Dermis microvascular lymphatic vessel endothelial cell (primary cell): ENCODE measurements around the gene RTN4RL1. TPM values are rescaled to one million over a fixed set of nuclear protein-coding genes. Genes with fewer than 3 reads are reported as not detected.

Experiments used
- DNase-seq, 2 donors: peaks; one replicate each; pipeline versions ENCODE4 v3.0.0 to v3.0.0-alpha.2; 2010; ENCODE audit warnings: low read depth in 2 of 2
- total RNA-seq: library from RNA; depleted of rRNA; stranded (reverse); fragments of >200 nt; gene quantifications from 2 replicates; pipeline ENCODE4 v1.2.1, GENCODE V29; 2014

The RTN4RL1 gene
- total RNA-seq, 1 donor from 2014 or later: 0.26 TPM

DNA sequence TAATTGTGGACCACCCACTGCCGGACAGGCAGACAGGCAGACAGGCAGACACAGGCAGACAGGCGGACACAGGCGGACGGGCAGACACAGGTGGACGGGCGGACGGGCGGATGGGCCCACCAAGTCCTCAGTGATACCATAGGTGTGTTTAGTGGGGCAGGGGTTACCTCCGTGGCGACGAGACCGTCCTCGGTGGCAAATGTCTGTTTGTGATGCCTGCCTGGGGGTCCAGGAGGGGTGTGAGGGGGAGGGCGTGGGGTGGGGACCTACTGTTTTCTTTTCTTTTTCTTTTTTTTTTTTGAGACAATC, 76.7 kb downstream of the RTN4RL1 start:
- DNase-seq: no peak

DNA sequence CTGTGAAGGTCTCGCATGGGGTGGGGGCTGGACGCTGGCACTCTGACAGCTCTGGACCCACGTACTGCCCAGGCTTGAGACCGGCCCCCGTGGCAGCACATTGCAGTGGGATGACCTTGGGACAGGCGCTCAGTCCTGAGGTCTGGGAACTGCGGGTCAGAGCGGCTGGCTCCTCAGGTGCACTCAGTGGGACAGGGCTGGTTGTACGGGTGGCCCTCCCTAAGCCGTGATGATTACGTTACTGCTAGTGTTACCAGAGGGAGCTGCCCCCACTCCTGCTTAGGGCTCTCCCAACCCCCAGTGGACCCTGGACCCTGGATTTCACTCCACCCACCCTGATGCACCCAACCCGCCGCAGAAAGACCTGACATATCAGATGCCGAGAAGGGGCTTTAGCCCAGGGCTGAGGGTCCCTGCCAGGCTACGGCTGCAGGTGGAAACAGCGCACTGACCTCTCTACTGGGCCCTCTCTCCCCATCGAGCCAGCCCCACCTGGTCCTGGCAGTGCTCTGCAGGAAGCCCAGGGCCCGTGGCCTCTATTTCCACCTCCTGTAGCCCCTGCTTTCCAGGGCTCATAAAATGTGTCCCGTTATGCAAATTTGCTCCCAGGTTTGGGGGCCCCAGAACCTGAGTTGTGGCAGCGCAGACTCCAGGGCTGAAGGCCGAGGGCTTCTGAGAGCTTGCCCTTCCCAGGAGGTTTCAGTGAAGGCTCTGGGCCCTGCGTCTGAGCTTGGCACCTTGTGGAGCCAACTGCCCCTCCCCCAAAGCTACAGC, 77.2 kb downstream of the RTN4RL1 start:
- DNase-seq: no peak

DNA sequence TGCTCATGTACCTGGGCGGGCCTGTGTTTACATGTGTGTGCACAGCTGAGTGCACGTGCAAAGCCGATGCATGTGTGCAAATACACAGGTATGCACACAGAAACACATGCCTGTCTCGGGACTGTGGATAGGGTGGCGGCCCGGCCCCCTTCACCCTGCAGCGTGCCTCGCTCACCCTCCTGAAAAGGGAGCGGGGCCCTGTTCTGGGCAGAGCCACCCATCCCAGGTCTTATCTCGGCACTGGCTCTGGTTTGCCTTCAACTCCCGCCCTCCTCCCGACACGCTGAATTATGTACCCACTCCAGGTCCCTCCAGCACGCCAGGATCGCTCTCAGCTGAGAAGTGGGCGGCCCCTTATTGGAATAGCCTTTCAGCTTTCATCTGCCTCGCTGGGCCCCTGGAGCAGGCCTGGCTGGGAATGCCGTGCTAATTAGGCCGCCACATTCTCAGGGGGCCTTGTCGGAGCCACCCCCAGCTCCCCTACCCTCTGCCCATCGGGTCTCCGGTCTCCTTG, 77.8 kb downstream of the RTN4RL1 start:
- DNase-seq: no peak

DNA sequence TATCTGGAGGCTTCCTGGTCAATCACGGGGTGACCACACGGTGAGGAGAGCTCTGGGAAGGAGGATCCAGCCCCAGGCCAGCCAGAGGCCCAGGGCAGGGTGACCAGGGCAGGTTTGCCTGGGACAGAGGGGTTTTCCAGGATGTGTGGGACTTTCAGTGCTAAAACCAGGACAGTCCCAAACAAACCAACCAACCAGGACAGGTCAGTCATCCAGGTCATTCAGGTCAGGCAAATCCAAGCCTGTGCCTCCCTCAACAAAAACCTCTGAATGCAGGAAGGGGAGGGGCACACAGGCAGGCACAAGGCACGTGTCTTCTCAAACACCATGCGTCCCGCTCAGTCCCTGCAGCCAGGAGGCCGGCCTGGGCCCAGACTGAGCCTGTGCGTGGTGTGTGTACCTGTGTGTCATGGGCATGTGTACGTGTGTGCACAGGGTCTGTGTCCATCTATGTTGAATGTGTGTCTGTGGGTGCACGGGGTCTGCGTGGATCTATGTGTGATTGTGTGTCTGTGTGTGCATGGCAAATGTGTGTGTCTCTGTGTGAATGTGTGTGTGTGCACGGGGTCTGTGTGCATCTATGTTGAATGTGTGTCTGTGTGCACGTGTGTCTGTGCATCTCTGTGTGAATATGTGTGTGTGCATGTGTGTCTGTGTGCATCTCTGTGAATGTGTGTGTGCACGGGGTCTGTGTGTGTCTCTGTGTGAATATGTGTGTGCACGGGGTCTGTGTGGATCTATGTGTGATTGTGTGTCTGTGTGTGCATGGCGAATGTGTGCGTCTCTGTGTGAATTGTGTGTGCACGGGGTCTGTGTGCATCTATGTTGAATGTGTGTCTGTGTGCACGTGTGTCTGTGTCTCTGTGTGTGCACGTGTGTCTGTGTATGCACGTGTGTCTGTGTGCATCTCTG, 78.9 kb downstream of the RTN4RL1 start:
- no peak for DNase-seq

DNA sequence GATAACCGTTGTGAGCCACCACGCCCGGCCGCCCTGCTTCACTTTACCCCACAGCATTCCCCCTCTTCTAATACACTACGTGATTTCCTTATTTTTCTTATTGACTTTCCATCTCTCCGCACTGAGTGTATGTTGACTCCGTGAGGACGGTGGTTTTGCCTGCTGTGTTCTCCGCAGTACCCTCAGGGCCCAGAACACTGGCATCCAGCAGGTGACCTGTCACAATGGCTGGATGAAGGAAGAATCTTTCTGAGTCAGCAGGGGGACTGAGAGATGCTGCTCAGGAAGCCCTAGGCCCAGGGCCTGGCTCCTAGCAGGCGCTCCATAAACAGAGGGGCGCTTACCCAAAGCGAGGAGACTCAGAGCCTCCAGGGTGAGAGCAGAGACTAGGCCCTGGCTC, 79.5 kb downstream of the RTN4RL1 start:
- no peak for DNase-seq

DNA sequence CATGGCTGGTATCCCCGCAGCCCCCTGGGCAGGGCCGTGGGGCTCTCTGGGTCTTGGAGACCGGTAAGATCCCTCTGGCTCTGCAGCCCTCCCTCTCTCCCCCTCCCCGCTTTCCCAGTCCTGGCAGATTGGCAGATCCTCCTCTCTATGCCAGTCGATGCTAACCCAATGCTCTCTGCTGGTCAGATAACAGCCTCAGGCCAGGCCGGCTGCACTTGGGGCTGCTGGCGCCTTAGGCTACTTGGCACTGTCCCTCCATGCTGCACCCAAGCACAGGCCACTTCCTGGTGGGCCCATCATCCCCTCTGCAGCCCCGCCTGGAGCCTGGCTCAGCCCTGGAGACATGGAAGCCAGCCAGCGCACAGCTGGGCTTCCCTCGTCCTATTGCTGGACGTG, 81.7 kb downstream of the RTN4RL1 start:
- no peak for DNase-seq

DNA sequence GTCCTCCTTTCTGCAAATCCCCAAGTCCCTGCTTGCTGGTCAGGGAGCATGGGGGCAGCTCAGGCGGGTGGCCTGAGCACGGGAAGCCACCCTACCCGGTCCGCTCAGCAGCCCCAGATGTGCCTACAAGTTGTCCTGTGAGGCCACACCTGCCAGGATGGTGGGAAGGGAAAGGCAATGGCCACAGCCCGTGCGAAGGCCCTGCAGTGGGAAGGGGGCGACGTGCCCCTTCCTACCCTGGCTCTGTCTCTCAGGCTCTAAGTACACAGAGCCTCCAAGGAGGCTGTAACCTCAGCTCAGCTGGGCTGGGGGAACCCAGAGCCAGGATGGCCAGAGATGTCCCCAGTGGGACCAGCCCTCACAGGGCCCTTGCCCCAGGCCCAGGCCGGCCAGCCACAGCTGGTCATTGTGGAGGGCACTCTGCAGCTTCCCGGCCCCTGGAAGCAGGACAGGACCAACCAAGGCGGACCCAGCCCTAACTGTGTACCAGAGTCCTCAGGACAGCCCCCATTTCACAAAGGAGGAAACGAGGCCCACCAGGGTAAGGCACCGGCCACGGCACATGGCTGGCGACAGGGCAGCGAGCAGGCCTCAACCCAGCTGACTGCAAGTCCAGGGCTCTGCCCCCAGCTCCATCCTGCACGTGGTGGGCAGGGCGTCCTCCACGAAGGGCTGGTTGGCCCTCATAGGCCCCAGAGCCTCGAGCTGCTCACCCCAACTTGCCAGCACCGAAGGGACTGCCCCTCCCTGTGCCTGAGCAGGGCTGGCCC, 82.3 kb downstream of the RTN4RL1 start:
- no peak for DNase-seq

DNA sequence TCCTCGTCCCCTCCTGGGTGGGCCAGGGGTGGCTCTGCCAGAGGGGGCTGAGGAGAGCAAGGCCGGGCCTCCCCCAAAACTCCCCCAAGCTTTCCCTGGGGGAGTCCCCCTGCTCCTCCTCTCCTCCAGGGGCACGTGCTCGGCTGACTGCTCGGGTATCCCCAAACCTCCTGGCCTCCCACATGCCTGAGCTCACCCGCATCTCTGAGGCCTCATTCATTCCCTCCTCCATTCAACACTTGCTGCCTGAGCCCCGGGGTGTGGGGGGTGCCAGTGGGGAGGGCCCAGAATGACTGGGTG, 83.1 kb downstream of the RTN4RL1 start:
- no peak for DNase-seq

DNA sequence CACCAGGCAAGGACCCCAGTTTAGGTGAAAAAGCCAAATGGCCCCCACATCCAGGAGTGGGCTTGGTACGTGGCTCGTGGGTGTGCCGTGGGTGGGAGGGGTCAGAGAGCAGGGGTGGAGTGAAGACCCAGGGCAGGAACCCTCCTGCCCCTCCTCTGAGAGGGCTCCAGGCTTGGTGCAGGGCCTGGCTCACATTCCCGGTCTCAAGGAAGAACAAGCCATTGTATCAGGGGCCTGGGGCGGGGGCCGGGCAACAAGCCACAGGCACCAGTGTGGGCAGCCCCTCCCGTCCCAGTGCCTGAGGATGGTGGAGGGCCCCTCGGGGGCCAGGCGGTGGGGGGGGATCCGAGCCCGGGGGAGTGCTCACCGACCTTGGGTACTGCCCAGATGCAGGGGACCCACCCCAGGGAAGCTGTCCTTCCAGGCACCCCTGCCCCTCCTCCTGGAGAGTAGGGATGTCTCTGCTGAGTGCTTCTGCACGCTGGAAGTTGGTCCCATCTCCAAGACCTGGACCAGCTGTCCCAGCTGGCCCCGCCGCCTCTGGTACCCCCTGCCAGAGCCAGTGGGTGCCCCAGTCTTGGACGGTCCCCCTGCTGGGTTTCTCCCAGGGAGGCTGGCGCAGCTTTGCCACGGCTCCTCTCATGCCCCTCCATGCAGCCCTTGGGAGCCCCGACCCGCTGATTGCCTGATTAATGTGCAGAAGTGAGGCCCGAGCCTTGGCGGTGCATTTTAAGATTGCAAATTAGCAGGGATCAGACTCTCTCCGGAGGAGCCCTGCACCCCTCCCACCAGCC, 83.7 kb downstream of the RTN4RL1 start:
- DNase-seq: no peak

DNA sequence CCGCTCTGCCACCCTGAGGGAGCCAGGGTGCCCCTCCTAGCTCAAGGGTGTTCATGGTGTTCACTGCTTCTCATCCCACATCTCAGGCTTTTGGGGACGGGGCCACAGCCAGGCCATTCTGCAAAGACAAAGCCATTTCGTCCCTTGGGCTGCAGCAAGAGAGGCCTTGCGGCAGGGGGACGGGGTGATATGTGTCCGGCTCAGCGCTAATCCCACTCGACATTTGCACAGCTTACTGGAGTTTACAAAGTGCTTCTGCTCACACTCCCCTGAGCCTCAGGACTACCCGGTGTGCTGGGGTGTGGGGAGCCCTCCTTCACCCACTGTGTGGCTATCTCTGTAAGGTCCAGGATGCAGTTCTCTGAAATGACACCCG, 84.3 kb downstream of the RTN4RL1 start:
- no peak for DNase-seq

DNA sequence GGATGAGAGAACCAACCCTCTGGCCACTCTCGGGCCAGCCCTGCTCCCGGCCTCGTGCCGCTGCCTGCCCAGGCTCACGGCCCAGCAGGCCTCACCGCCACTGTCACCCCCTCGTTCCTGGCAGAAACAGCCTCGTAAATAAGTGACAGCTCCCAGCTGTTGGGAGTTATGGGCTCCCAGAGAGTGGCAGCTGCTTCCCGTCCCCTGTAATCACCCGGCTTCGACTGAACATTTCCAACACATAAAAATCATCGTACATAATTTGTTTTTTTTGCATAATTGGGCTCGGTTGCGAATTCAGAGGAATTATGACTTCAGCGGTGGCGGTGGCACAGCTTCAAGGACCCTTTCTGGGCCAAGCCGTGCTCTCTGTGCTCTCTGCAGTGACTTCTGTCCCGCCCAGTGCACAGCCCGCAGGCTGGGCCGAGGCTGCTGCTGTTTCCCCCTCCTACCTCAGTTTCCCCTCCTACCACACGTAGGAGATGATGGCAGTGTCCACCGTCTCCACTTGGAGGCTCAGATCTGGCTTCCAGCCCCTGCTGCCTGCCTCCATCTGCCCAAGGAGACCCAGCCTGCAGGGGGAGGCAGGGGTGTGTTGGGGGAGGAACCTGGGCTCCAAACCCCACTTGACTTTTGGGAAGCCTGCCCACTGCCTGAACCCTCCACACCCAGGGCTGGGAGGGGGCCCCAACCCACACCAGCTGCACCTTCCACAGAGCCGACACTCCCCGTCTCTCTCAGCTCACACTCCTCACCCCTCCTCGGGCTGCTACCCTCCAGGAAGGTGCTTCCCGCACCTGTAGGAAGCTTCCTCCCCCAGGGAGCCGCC, 84.9 kb downstream of the RTN4RL1 start:
- DNase-seq: no peak

DNA sequence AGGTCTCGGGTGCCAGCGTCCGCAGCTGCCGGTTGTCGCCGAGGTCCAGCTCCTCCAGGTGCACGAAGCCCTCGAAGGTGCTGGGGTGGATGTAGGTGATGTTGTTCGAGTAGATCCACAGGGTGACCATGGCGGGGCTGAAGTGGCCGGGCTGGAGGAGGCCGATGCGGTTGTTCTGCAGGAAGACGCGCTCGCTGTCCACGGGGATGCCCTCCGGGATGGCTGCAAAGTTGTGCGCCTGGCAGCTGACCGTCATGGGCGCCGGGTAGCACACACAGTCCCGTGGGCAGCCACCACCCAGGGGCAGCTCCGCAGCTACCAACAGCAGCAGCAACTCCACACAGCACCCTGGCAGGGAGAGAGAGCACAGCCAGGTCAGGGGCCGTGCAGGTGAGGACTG, 87.7 kb downstream of the RTN4RL1 start:
- DNase-seq: no peak

DNA sequence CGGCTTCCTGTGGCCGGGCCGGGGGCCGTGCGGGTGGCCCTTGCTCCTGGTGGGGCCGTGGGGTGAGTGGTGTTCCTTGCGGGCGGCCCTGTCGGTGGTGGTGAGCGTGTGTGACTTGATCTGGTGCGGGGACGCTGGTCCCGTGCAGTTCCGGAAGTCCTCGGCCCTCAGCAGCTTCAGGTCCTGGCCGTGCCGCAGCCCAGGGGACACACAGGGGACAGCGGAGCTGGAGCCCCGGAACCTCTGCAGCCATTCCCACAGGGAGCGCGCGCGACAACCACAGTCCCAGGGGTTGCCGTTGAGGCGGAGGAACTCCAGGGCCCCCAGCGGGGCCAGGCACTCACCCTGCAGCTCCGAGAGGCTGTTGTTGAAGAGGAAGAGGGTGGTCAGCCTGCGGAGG, 88.4 kb downstream of the RTN4RL1 start:
- no peak for DNase-seq

DNA sequence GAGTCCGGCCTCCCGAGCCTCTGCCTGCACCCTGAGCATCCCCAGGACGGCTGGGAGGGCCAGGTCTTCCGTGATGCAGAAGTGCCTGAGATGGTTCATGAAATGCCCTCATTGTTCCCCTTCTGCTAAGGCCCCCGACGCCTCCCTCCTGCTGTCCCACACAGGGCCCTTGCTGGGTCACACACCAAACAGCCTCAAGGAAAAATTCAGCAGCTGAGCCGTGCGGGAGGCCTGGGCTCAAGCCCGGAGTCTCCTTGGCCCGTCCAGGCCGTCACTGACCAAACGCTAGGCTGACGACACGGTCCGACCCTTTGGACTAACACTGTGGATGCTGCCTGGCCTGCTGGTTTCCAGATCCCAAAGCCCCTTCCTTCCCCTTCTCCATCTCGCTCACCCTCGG, 90.2 kb downstream of the RTN4RL1 start:
- no peak for DNase-seq

DNA sequence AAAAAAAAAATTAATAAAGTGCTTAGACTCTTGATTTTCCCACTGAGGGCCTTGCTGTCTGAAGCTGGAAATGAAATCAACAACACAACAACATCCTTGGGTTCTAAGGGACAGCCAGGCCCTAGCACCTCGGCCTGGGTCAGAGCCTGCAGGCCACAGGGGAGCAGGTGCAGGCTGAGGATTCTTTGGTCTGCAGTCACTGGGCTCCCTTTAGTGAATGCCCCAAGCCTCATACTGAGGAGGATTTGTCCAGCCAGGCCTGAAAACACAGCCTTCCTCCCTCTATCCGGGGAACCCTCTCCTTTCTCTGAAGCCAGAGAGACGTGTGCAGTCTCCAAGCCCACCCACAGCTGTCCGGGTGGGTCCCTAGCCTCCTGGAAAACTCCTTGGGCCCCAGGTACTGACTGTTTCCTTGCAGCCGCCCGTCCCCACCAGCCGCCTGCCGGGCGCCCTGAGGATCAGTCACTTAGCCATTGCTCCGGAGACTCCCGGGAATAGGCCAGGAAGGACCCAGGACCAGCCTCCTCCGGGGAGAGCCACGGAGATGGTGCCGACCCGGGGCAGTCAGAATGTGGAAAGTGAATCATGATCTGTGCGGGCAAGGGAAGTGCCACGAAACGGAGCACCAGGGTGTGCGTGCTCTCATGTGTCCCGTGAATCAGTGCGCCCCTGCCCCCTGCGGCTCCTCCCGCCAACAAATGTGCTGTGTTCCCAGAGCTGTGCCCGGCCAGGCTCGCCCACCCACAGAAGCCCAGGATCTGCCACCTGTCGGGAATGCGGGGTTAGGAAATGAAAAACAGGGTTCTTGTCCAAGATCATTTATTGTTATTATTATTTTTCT, 91.0 kb downstream of the RTN4RL1 start:
- DNase-seq: no peak

DNA sequence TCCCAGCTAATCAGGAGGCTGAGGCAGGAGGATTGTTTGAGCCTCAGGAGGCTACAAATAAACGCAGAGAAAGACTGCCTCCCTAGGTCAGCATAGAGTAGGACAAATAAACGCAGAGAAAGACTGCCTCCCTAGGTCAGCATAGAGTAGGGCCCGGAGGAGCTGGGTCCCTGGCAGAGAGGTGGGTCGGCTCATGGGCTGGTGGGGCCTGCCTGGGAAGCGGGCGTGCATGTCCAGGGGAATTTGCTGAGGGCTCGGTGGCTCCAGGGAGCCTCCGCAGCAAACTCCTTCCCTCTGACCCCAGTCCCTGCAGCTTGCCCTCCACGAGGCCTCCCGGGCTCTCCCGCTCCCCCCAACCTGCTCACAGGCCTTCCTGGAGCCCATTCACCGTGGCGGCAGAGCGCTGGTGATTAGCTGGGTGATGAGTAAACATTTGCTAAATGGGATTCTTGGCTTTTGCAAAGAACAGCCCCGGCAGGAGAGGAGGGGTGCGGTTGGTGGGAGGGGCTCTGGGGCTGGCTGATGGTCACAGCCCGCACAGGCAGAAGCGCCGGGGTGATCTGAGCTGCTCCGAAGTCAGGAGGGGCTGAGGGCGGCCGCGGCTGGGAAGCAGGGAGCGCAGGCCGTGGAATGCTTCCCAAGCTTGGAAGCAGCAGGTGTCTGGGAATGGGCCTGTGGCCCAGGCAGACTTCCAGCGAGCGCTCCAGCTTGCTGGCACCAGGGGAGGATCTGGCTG, 93.1 kb downstream of the RTN4RL1 start:
- no peak for DNase-seq

DNA sequence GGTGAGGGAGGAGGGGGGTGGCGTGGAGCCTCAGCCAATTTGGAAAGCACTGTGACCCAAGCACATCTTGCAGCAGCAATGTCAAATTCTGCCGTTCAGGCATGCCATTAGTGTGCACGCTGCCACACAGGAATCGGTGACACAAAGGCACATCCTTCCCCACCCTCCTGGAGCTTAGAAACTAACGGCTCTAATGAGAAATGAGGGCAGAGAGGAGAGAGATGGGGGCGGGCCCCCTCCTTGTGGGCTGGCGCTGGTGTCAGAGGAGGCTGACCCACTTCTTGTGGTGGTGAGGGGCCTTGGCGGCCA, 94.8 kb downstream of the RTN4RL1 start:
- no peak for DNase-seq

DNA sequence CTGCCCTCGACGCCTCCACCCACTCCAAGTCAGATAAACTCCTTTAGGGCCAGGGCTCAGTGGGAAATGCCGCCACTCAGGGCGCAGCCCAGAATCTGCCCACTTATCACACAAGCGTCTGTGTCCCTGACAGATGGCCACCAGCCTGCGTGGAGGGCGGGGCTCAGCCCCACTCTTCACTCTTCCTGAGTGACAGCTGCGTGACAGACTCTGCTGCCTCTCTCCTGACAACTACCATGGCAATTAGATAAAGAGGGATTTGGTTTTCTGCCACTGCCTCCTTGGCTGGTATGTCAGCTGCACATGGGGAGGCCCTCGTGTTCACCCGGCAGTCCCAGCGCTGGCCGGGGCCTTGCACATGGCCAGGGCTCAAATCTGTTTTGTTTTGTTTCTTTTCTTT, 96.2 kb downstream of the RTN4RL1 start:
- no peak for DNase-seq

DNA sequence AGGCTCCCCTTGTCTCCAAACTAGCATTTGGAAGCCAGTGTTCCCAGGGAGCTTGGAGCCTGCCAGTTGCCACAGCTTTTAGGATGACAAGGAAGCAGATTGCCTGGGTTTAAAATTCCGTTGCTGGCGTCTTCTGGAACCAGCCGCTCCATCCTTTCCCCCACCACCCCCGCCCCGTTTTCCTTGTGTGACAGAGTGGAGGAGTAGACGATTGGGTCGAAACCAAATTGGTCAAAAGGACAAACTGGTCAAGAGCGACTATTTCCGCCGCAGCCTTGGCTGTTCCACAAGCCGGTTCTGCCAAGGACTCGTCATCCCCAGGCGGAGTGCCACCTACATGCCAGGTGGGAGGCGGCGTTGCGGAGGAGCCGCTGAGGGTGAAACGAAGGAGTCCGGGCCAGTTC, 104.2 kb downstream of the RTN4RL1 start:
- DNase-seq: no peak
